HEK293 (cell line): ENCODE measurements around the gene MTUS2.

Source experiments
- CTCF ChIA-PET: fragments of 350-600 bp; formaldehyde crosslinking; extraction: SDS; loops from one replicate; lab custom pipeline; 2021; ENCODE audit warnings: antibody characterized with exemption; lab: Yijun Ruan, JAX
- POLR2A ChIA-PET: fragments of 300-600 bp; formaldehyde crosslinking; extraction: SDS; loops from one replicate; lab custom pipeline; 2020; ENCODE audit warnings: antibody characterized with exemption, inconsistent platforms; lab: Yijun Ruan, JAX
- H3K27ac ChIP-seq: fragments of 200-500 bp; sonication (Bioruptor generic); 2 replicates; pipeline ENCODE4 v1.5.1; 2014; ENCODE audit warnings: low read depth, low read length, control low read depth, inconsistent platforms; ENCODE audit errors: extremely low read depth
- H3K36me3 ChIP-seq, 2 experiments: fragments of 200-500 bp in 1 of 2; sonication (Bioruptor generic) in 1 of 2; 1 replicate in 1 of 2; 2 replicates in 1 of 2; pipeline ENCODE4 v1.5.1; 2014 to 2017; ENCODE audit warnings: inconsistent platforms in 2 of 2, low read length in 2 of 2; ENCODE audit not compliant: control insufficient read depth in 2 of 2, insufficient read depth in 1 of 2
- H3K4me1 ChIP-seq: fragments of 200-500 bp; sonication (Bioruptor generic); 2 replicates; pipeline ENCODE4 v1.5.1; 2014; ENCODE audit warnings: mild to moderate bottlenecking, low read length, inconsistent platforms; ENCODE audit not compliant: control insufficient read depth, insufficient read depth
- H3K4me3 ChIP-seq: 2 replicates; pipeline ENCODE4 v1.5.1; 2011; ENCODE audit warnings: low read depth, mild to moderate bottlenecking, control low read depth, low read length, moderate library complexity
- H3K9me3 ChIP-seq: fragments of 200-500 bp; sonication (Bioruptor generic); 2 replicates; pipeline ENCODE4 v1.5.1; 2014; ENCODE audit warnings: low read depth, low read length, inconsistent platforms; ENCODE audit not compliant: control insufficient read depth, insufficient read depth
- GLI2 ChIP-seq: fragments of 450-650 bp; formaldehyde crosslinking; IDR thresholded peaks from 2 replicates; pipeline ENCODE4; 2017; ENCODE audit warnings: missing biosample characterization, missing genetic modification characterization, low read depth, borderline replicate concordance
- HIC1 ChIP-seq: fragments of 450-650 bp; formaldehyde crosslinking; IDR thresholded peaks from 2 replicates; pipeline ENCODE4 v1.5.1; 2016; ENCODE audit warnings: missing biosample characterization, missing genetic modification characterization
- HOXD13 ChIP-seq: sonication (generic); formaldehyde crosslinking; IDR thresholded peaks from 2 replicates; pipeline ENCODE4 v1.8.0; 2022; ENCODE audit warnings: missing genetic modification reagents, borderline replicate concordance
- KLF10 ChIP-seq: fragments of 450-650 bp; IDR thresholded peaks from 2 replicates; pipeline ENCODE4 v1.5.1; 2018; ENCODE audit warnings: missing biosample characterization, mild to moderate bottlenecking, missing genetic modification characterization
- KLF9 ChIP-seq: fragments of 450-650 bp; formaldehyde crosslinking; IDR thresholded peaks from 2 replicates; pipeline ENCODE4 v1.5.1; 2016; ENCODE audit warnings: missing biosample characterization, missing genetic modification characterization, low read depth
- MYNN ChIP-seq: fragments of 450-650 bp; formaldehyde crosslinking; IDR thresholded peaks from 2 replicates; pipeline ENCODE4 v1.5.1; 2016; ENCODE audit warnings: missing biosample characterization, missing genetic modification characterization, borderline replicate concordance
- PRDM1 ChIP-seq: fragments of 450-650 bp; formaldehyde crosslinking; IDR thresholded peaks from 2 replicates; pipeline ENCODE4; 2016; ENCODE audit warnings: missing biosample characterization, missing genetic modification characterization
- SCRT1 ChIP-seq: fragments of 450-650 bp; formaldehyde crosslinking; IDR thresholded peaks from 2 replicates; pipeline ENCODE4 v1.5.1; 2016; ENCODE audit warnings: missing biosample characterization, missing genetic modification characterization, borderline replicate concordance
- ZNF133 ChIP-seq: fragments of 450-650 bp; formaldehyde crosslinking; IDR thresholded peaks from 2 replicates; pipeline ENCODE4 v1.5.1; 2016; ENCODE audit warnings: missing biosample characterization, missing genetic modification characterization
- ZNF175 ChIP-seq: fragments of 450-650 bp; formaldehyde crosslinking; IDR thresholded peaks from 2 replicates; pipeline ENCODE4 v1.5.1; 2016; ENCODE audit warnings: missing biosample characterization, missing genetic modification characterization
- ZNF221 ChIP-seq: fragments of 450-650 bp; formaldehyde crosslinking; IDR thresholded peaks from 2 replicates; pipeline ENCODE4 v1.5.1; 2017; ENCODE audit warnings: missing biosample characterization, missing genetic modification characterization, borderline replicate concordance
- ZNF366 ChIP-seq: fragments of 450-650 bp; formaldehyde crosslinking; conservative IDR thresholded peaks from 2 replicates; pipeline ENCODE4 v1.5.1; 2016; ENCODE audit warnings: missing biosample characterization, missing genetic modification characterization
- ZNF394 ChIP-seq: fragments of 450-650 bp; formaldehyde crosslinking; IDR thresholded peaks from 2 replicates; pipeline ENCODE4 v1.5.1; 2016; ENCODE audit warnings: missing biosample characterization, missing genetic modification characterization, mild to moderate bottlenecking, moderate library complexity, borderline replicate concordance
- ZNF488 ChIP-seq: fragments of 450-650 bp; formaldehyde crosslinking; IDR thresholded peaks from 2 replicates; pipeline ENCODE4 v1.5.1; 2016; ENCODE audit warnings: missing biosample characterization, missing genetic modification characterization
- ZNF501 ChIP-seq: fragments of 450-650 bp; formaldehyde crosslinking; IDR thresholded peaks from 2 replicates; pipeline ENCODE4 v1.5.1; 2016; ENCODE audit warnings: missing biosample characterization, missing genetic modification characterization
- ZNF548 ChIP-seq: fragments of 450-650 bp; formaldehyde crosslinking; IDR thresholded peaks from 2 replicates; pipeline ENCODE4 v1.5.1; 2016; ENCODE audit warnings: missing biosample characterization, missing genetic modification characterization
- ZNF629 ChIP-seq: fragments of 450-650 bp; formaldehyde crosslinking; IDR thresholded peaks from 2 replicates; pipeline ENCODE4 v1.5.1; 2017; ENCODE audit warnings: missing biosample characterization, missing genetic modification characterization
- ZNF701 ChIP-seq: fragments of 450-650 bp; formaldehyde crosslinking; IDR thresholded peaks from 2 replicates; pipeline ENCODE4 v1.5.1; 2016; ENCODE audit warnings: missing biosample characterization, missing genetic modification characterization
- ZNF776 ChIP-seq: fragments of 450-650 bp; formaldehyde crosslinking; IDR thresholded peaks from 2 replicates; pipeline ENCODE4 v1.5.0; 2017; ENCODE audit warnings: missing biosample characterization, missing genetic modification characterization, borderline replicate concordance
- ZNF785 ChIP-seq: fragments of 450-650 bp; formaldehyde crosslinking; IDR thresholded peaks from 2 replicates; pipeline ENCODE4 v1.5.1; 2016; ENCODE audit warnings: missing biosample characterization, missing genetic modification characterization
- TF ChIP-seq, protein P1 (sequence below): fragments of 450-650 bp; formaldehyde crosslinking; IDR thresholded peaks from 2 replicates; pipeline ENCODE4 v1.5.1; 2016; ENCODE audit warnings: missing biosample characterization, missing genetic modification characterization
- TF ChIP-seq, protein P2 (sequence below): fragments of 450-650 bp; formaldehyde crosslinking; IDR thresholded peaks from 2 replicates; pipeline ENCODE4 v1.5.1; 2016; ENCODE audit warnings: missing biosample characterization, missing genetic modification characterization, low read depth
- TF ChIP-seq, protein P3 (sequence below): fragments of 450-650 bp; formaldehyde crosslinking; IDR thresholded peaks from 2 replicates; pipeline ENCODE4 v1.5.1; 2016; ENCODE audit warnings: missing biosample characterization, missing genetic modification characterization

The MTUS2 gene

GRCh38 chr13:29484796-29485195 is 664.7 kb downstream of the MTUS2 start:
- H3K27ac ChIP-seq = no peak overlapping the region
- TF ChIP-seq ZNF366 (tag by site-specific recombination) (no peak), HIC1 (no peak)
- TF ChIP-seq, protein P1, sequence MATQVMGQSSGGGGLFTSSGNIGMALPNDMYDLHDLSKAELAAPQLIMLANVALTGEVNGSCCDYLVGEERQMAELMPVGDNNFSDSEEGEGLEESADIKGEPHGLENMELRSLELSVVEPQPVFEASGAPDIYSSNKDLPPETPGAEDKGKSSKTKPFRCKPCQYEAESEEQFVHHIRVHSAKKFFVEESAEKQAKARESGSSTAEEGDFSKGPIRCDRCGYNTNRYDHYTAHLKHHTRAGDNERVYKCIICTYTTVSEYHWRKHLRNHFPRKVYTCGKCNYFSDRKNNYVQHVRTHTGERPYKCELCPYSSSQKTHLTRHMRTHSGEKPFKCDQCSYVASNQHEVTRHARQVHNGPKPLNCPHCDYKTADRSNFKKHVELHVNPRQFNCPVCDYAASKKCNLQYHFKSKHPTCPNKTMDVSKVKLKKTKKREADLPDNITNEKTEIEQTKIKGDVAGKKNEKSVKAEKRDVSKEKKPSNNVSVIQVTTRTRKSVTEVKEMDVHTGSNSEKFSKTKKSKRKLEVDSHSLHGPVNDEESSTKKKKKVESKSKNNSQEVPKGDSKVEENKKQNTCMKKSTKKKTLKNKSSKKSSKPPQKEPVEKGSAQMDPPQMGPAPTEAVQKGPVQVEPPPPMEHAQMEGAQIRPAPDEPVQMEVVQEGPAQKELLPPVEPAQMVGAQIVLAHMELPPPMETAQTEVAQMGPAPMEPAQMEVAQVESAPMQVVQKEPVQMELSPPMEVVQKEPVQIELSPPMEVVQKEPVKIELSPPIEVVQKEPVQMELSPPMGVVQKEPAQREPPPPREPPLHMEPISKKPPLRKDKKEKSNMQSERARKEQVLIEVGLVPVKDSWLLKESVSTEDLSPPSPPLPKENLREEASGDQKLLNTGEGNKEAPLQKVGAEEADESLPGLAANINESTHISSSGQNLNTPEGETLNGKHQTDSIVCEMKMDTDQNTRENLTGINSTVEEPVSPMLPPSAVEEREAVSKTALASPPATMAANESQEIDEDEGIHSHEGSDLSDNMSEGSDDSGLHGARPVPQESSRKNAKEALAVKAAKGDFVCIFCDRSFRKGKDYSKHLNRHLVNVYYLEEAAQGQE (tag by site-specific recombination) = no peak
- no peaks in the 10 kb centered on the region for H3K36me3 ChIP-seq
- CTCF ChIA-PET = interaction anchor here (1.4 kb wide), 1 partner anchor 13 kb away, joined by 8 read pairs; no protein-coding TSS in a partner anchor
- POLR2A ChIA-PET = no interaction called here
- no peaks in the 10 kb centered on the region for H3K9me3 ChIP-seq
- H3K4me1 ChIP-seq = peaks cover 3% of the 10 kb centered on the region; the same call in 1 of the 2 replicates
- no peak overlapping the region for H3K4me3 ChIP-seq

GRCh38 chr13:29486551-29486950 is 666.4 kb downstream of the MTUS2 start:
- POLR2A ChIA-PET = no interaction called here
- H3K27ac ChIP-seq = no peak overlapping the region
- peaks cover 3% of the 10 kb centered on the region; the same call in 1 of the 2 replicates for H3K4me1 ChIP-seq
- H3K9me3 ChIP-seq = no peaks in the 10 kb centered on the region
- TF ChIP-seq ZNF785 (tag by site-specific recombination) = no peak
- TF ChIP-seq ZNF629 = no peak
- TF ChIP-seq ZNF394 = no peak
- no peak for TF ChIP-seq ZNF776
- TF ChIP-seq MYNN (tag by site-specific recombination) = no peak
- no peak for TF ChIP-seq ZNF175 (tag by site-specific recombination)
- TF ChIP-seq ZNF548 = no peak
- TF ChIP-seq SCRT1 (tag by site-specific recombination) = no peak
- TF ChIP-seq KLF10 (tag by site-specific recombination) = no peak
- TF ChIP-seq KLF9 (tag by site-specific recombination) = no peak
- TF ChIP-seq HOXD13 = no peak
- TF ChIP-seq ZNF488 = no peak
- TF ChIP-seq ZNF133 = no peak
- no peak for TF ChIP-seq GLI2 (tag by site-specific recombination)
- no peak for TF ChIP-seq ZNF221 (tag by site-specific recombination)
- no peak for TF ChIP-seq ZNF701 (tag by site-specific recombination)
- TF ChIP-seq ZNF501 (tag by site-specific recombination) = no peak
- TF ChIP-seq, protein P2, sequence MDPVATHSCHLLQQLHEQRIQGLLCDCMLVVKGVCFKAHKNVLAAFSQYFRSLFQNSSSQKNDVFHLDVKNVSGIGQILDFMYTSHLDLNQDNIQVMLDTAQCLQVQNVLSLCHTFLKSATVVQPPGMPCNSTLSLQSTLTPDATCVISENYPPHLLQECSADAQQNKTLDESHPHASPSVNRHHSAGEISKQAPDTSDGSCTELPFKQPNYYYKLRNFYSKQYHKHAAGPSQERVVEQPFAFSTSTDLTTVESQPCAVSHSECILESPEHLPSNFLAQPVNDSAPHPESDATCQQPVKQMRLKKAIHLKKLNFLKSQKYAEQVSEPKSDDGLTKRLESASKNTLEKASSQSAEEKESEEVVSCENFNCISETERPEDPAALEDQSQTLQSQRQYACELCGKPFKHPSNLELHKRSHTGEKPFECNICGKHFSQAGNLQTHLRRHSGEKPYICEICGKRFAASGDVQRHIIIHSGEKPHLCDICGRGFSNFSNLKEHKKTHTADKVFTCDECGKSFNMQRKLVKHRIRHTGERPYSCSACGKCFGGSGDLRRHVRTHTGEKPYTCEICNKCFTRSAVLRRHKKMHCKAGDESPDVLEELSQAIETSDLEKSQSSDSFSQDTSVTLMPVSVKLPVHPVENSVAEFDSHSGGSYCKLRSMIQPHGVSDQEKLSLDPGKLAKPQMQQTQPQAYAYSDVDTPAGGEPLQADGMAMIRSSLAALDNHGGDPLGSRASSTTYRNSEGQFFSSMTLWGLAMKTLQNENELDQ (tag by site-specific recombination) = no peak
- no peak for TF ChIP-seq PRDM1 (tag by site-specific recombination)
- TF ChIP-seq, protein P3, sequence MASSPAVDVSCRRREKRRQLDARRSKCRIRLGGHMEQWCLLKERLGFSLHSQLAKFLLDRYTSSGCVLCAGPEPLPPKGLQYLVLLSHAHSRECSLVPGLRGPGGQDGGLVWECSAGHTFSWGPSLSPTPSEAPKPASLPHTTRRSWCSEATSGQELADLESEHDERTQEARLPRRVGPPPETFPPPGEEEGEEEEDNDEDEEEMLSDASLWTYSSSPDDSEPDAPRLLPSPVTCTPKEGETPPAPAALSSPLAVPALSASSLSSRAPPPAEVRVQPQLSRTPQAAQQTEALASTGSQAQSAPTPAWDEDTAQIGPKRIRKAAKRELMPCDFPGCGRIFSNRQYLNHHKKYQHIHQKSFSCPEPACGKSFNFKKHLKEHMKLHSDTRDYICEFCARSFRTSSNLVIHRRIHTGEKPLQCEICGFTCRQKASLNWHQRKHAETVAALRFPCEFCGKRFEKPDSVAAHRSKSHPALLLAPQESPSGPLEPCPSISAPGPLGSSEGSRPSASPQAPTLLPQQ (tag by site-specific recombination) = no peak
- no peaks in the 10 kb centered on the region for H3K36me3 ChIP-seq
- no peak overlapping the region for H3K4me3 ChIP-seq
- CTCF ChIA-PET = no interaction called here
